ENCODE data around the gene GBE1.

GRCh38 chr3:81496407-81497104 lies 264.9 kb downstream of the GBE1 start:
- TF ChIP-seq FOXJ3 (CRISPR knock-in tag; IDR thresholded peaks at IDR 0.05; ENCODE audit: borderline replicate concordance) (no peak), CTCF (IDR thresholded peaks at IDR 0.05) (no peak), JUN (CRISPR knock-in tag; IDR thresholded peaks at IDR 0.05) (no peak), KAT7 (CRISPR knock-in tag; IDR thresholded peaks at IDR 0.05; ENCODE audit: borderline replicate concordance) (no peak), ZSCAN18 (CRISPR knock-in tag; IDR thresholded peaks at IDR 0.05) (no peak), ATF6 (CRISPR knock-in tag; IDR thresholded peaks at IDR 0.05) (no peak), SMAD3 (CRISPR knock-in tag; IDR thresholded peaks at IDR 0.05; ENCODE audit: borderline replicate concordance) (no peak), ZNF317 (CRISPR knock-in tag; IDR thresholded peaks at IDR 0.05; ENCODE audit: borderline replicate concordance, low read depth) (no peak), CREM (CRISPR knock-in tag; IDR thresholded peaks at IDR 0.05) (no peak), ESRRA (CRISPR knock-in tag; IDR thresholded peaks at IDR 0.05; ENCODE audit: borderline replicate concordance) (no peak)
